SU-DHL-6 (cell line): Measurements from ENCODE around the gene LAPTM5.

Source experiments
- EZH2phosphoT487 ChIP-seq: fragments of 200-600 bp; sonication (generic), shearing (Covaris generic); conservative IDR thresholded peaks from 2 replicates; pipeline ENCODE4 v1.6.1; 2018; ENCODE audit warnings: mild to moderate bottlenecking, antibody characterized with exemption, low read length, moderate library complexity, mixed read lengths
- TF ChIP-seq, protein P1 (sequence below): fragments of 200-600 bp; sonication (generic); IDR thresholded peaks from one replicate; pipeline ENCODE4 v1.5.1; 2017; ENCODE audit warnings: antibody characterized with exemption, mild to moderate bottlenecking, low read length, moderate library complexity; ENCODE audit not compliant: insufficient read depth, poor library complexity, severe bottlenecking

DNA sequence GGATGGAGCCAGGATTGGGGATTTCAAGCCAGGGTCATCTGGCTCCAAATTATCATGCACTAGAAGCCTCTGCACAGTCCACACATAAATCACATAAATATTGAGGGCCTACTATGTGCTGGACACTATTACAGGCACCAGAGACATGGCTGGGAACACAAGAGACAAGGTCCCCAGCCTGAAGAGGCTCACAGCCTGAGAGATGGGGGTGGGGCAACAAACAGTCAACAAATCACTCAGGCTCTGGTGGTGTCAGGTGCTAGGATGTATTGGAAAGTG lies 41.6 kb upstream of the LAPTM5 start:
- TF ChIP-seq, protein P1, sequence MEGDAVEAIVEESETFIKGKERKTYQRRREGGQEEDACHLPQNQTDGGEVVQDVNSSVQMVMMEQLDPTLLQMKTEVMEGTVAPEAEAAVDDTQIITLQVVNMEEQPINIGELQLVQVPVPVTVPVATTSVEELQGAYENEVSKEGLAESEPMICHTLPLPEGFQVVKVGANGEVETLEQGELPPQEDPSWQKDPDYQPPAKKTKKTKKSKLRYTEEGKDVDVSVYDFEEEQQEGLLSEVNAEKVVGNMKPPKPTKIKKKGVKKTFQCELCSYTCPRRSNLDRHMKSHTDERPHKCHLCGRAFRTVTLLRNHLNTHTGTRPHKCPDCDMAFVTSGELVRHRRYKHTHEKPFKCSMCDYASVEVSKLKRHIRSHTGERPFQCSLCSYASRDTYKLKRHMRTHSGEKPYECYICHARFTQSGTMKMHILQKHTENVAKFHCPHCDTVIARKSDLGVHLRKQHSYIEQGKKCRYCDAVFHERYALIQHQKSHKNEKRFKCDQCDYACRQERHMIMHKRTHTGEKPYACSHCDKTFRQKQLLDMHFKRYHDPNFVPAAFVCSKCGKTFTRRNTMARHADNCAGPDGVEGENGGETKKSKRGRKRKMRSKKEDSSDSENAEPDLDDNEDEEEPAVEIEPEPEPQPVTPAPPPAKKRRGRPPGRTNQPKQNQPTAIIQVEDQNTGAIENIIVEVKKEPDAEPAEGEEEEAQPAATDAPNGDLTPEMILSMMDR: no peak
- TF ChIP-seq EZH2phosphoT487: no peak
